ENCODE results near the gene NR5A2.

NR5A2 gene

DNA sequence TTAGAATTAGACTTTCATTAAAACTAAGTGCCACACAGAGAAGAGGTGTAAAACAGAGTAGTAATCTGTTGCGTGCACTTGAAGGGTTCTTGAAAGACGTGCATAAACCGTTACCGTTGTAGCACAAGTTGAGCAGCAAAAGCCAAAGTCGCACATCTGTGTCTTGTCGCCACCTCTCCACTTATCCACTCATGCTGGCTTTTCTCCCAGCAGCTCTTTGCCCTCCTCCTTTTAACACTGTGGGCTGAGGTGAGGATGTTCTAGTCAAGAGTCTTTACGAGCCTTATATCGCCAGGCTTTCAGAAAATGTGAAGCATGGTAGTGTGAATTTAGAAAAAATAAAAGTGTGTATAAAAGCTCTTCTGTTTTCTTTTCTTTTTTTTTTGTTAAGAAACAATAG, 48.0 kb downstream of the NR5A2 start:
- no peak for DNase-seq

DNA sequence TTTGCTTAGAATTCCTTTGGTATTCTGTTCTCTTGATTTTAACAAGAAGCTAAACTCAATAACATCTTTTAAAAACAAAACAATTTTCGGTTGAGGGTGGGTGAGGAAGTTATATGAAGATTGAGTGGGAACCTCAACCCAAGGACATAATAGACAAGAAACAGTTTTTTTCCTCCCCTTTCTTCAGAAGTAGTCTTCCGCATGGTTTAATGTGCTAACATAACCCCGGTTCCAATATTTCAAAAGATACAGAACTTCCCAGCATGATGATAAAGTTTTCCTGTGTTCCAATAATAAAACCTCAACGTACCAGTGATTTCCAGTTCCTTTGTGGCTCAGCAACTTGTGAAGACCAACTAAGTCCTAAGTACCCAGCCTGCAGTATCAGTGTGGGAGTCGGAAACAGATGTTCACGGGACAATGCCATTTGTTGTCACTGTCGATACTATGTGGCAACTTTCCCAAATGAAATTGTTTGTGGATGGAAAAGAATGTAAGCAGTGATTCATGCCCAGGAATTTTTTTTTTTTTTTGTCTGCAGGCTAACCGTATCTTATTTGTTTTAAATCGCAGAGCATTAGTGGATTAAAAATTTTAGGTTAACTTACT, 48.5 kb downstream of the NR5A2 start:
- no peak for DNase-seq

DNA sequence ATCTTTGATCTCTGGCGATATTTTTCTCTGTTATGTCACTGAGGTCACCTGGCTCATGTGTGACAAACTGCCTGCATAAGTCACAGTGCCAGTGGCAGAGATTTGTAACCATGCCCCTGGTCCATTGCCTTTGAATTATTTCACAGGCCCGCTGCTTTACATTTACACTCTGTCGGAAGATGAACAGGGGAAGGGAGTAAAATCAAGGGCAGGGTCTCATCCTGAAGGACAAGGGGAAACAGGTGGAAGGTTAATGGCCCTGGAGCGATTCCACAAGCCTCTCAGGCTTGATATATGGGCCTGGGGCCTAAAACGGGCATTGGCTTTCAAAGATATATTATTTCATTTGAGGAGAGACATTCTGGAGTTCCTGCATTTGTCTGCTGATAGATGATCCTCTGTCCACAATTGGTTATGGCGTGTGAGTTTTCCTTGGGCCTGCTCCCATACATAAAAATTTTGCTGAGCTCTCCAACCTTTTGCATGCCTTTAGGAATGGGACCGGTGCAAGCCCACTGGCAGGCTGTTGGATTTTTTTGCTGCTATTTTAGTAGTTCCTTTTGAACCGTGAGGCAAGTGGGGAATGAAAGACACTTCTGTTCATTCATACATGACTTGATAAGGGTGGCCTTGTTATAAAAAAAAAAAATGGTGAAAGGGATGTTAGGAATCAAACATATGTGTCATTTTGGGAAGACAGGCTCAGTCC, 51.9 kb downstream of the NR5A2 start:
- DNase-seq: no peak

DNA sequence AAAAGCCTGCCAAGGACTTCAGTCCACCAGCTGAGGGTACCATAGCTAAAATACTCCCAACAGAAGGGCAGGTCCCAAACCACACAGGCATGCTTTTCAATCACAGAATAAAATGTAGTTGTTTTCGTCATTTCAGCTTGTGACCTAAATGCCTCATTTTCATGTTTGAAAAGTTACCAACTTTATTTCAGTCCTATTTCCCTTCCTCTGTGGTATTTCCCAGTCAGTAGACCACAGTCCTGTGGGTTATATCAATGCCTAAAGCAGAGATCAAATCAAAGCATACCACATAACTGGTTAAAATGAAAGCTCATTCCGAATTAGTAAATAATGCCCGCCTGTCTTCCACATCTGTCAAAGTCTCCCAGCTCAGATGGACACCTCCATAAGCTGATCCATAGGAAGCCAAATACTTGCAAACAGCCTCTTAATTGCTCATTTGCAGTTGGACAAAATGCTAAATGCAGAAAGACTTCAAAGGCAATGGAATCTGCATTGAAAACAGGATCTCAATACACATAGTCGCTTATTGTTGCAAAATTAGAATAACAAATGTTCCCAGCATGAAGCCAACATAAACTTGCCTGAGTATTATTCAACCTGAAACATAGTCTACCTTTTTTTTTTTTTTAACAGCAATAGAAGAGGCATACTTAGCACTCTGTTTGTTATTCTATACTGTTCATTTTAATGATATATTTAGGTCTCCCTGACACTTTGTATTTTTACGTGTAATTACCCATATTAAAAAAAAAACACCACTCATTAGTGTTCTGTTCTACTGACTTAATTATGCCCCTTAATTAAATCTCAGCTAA, 53.9 kb downstream of the NR5A2 start:
- no peak for DNase-seq

DNA sequence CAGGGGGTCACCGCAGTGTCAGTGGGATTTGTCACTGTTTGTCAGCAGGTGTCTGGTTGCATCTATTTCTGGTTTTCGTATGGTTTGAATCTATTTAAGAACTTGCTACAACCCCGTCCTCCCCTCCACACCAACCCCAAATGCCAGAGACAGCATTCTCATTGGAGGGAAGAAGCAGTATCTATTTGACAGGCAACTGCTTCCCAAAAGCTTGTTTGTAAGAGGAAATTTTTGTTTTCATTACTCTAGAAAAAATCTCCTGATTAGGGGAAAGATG, 54.4 kb downstream of the NR5A2 start:
- no peak for DNase-seq

DNA sequence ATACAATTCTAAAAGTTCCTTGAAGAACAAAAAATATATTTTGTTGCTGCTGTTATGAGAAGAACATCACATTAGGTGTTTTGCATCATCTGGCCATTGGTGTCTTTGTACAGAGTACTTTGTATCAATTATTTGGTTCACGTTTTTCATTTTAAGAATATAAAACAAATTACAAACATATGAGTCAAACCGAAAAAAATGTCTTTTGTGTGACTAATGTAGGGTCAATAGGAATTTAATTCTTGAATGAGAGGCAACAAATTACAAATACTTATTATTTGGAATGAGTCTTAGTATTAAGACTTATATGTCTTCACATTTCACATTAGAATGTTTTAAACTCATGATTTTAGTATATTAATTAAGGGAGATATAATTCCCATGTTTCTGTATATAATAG, 54.8 kb downstream of the NR5A2 start:
- no peak for DNase-seq

DNA sequence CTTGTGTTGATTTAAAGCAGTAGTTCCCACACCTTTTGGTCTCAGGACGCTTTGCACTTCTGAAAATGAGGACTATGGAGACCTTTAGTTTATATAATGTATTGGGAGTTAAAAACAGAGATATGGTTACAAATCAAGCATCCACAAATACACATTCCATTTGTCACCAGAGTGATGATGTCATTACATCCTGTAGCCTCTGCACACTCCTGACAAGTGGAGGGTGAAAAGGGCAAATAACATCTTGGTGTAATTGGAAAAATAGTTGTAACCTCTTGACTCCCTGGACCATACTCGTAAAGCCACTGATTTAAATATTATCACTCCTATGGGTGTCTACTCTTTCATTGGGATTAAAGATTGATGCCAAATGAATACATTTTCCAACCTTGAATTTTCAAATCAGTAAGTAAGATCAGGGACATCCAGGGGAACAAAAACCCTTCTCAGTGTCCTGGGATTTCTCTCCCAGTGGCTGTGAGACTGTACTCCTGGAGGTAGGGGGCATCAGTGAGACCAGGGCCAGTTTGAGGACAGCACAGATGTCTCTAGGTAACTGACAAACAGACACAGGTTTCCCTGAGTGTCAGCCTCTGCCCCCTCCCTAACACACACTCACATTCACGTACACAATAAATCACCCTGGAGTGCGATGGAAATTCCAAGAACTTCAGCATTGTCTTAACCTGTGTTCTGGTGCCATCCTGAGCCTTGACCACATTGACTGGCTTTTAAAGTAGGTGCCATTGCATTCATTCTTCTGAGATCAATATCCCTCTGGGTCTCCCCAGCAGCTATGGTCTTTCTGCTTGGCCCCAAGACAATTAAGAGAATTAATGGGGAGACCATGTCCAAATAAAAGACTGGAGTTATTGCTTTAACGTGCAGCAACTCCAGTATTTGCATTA, 63.0 kb downstream of the NR5A2 start:
- DNase-seq: no peak

DNA sequence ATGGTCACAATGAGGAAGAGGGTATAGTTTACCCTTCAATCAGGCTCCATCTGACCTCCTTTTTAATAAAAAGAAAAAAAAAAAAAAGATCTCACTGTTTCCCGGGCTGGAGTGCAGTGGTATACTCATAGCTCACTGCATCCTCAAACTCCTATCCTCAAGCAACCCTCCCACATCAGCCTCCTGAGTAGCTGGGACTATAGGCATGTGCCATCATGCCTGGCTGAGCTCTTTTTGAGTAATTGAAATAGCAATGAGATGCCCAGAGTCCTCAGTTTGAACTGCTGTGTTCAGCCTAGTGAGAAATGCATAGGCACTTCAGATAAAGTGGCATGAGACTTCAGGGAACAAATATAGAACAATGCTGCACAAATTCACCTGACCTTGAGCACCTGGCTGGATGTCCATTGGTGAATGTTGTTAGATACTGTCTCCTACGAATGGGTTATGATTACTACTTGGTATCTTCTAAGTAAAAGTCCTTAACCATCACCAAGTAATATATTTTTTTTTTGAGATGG, 67.6 kb downstream of the NR5A2 start:
- no peak for DNase-seq

DNA sequence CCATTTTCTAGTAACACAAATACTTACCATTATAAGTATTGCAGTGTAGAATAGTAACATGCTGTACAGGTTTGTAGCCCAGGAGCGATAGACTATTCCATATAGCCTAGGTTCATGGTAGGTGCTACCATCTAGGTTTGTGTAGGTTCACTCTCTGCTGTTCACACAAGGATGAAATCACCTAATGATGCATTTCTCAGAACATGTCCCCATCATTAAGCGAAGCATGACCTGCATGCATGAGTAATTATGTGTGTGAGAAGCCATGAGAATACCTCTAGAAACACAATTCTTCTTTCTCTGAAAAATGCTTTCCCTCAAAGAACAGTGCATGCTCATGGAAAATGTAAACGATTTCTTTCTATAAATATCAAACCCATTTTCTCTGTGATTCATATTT, 69.3 kb downstream of the NR5A2 start:
- DNase-seq: no peak

DNA sequence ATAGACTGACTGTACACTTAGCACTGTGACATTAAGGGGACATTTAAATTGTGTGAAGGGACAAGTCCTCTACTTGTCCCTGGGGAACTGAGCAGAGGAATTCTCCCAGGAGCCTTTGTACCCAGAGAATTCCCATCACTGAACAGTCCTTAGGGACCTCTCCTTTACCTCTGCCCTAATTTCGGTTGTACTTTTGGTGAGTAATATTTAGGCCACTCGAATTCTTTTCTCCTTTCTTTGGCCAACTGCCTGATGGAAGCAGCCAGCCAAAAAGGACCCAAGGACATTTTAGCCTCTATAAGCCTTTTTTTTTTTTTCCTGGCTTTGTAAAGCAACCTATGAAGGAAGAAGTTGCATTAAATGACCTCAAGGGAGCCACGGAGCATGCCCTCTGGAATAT, 71.5 kb downstream of the NR5A2 start:
- no peak for DNase-seq

DNA sequence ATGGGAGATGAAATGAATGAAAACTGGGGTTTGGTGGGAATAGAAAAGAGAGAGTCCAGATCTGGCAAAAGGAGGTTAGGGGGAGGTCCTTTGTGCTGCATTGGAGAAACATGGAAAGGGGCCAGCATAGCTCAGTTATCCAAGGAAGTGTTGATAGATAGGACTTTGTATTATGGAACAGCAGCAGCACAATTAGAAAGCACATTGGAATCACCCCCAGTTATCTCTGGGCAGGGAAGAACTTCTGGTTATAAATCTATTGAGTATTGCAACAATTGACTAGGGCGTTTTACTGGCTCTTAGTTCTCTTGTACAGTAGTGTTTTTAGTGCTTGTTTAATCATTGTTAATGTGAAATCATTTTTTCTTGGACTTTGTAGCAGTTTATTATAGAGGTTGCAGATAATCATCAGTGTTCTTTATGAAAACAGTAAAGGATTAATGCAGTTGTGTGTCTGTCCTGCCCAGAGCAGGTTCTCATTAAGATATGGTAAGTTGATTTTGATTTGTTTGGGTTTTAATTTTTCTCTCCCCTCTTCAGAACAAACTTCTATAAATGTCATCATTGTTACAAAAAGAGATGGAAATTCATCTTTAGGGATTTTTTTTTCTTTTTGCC, 76.6 kb downstream of the NR5A2 start:
- DNase-seq: no peak

DNA sequence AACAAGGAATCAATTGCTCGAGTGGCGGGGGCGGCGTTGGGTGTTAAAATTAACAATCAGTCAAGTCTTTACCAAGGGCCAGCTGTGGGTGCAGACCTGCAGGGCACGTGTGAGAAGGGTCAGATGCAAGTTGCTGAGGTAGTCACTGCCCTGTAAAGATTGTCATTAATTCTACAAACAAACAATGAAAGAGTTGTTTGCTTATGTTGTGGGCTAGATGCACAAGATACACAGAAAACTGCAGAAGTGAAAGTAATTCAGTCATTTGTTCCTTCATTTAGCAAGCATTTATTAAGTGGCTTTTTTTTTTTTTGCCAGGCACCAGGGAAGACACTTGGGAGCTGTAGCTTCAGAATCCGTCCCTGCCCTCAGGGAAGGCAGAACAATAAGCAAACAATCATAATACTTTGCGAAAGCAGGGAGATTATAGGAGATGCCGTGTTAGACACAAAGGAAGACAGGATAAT, 79.5 kb downstream of the NR5A2 start:
- no peak for DNase-seq

DNA sequence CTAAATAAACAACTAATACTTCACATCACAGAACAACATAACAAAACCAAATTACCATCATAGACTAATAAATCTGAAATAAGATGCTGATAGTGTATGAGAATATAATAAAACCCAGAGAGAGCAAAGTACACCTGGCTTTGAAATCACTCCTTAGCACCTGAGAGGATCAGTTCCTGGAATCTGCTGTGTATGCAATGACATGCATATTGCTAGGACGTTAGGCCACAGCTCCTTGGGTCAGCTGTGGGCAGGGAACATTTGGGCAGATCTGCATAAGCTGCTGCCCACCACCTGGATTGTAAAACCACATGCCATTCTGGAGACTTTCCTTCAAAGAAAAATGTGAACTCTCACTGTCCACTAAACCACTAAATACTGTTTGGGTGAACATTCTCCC, 81.1 kb downstream of the NR5A2 start:
- no peak for DNase-seq

DNA sequence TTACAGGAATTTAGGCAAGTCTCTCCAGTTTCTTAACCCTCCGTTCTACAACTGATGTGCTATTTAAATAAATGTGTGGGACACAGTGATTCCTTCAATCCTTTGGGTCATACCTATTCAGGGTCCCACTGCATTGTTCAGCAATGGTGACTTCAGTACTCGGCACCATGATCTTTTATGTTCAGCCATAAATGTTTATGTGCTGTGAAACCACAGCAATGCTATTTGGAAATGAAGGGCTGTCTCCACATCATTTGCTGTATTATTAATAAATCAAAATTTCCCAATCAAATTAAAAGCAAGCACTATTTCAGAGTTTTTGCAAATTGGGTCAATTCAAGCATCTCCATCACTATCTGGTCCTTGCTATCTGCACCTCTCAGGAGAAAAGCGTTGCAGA, 84.8 kb downstream of the NR5A2 start:
- DNase-seq: no peak

DNA sequence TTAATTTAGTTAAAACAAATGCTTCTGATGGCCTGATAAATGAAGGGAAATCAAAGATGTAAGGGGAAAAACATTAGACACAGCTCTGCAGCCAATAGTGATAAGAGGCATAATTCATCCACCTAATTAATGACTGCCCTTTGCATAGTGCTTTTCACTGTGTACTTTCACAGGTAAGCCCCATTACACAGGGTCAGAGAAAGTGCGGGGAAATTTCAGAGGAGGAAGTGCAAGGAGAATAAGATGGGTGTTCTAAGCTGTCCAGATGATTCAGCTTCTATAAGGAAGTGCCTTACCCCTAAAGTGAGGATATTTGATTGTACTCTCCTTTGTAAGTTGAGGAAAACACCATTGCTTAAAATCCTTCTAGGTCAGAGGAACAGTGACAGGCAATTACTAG, 88.0 kb downstream of the NR5A2 start:
- DNase-seq: no peak

DNA sequence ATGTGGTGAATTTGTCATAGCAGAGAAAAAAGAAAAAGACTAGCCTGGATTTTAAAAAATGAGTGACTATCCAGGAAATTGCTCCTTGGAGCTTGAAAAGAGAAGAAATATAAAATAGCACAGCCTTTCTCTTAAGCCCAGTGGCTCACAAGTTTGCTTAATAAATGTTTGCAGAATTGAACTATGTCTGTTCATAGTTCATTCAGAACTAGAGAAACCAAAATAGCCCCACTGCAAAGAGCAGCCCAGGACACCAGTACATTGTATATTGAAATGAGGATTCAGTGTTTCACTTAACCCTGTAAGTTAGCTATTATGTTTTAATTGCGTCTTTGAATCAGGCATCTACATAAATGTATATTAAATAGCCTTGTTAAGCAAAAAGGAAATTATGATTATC, 88.8 kb downstream of the NR5A2 start:
- DNase-seq: no peak

DNA sequence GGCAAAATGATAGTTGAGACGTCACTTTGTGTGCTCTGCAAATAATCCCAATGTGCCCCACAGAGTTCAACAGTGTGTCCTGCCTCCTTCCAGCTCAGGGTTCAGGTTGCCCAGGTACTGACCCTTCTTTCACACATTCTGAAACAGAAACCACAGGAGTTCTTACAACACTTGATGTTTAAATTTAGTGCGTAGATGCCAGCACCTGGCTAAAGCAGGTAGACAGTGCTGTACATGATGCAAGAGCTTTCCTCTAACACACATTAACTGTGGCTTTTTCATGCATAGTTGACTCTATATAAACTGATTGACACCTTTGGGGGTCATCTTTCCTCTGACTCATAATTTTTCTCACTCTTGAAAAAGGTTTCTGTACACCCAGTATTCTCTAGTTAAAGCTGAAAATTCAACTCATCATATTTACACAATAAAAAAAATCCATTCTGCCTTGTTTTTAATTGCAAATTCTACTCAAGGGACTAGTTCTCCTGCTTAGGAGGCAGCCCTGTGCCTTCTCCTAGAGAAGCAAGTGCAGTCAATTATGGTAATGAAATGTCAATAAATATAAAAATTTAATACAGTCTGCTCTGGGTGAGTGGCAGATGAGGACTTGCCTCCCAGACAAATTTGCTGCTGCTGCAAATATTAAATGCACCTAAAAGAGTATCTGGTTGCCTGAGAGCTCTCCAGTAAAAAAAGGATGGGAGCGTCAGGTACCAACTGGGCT, 91.4 kb downstream of the NR5A2 start:
- no peak for DNase-seq

DNA sequence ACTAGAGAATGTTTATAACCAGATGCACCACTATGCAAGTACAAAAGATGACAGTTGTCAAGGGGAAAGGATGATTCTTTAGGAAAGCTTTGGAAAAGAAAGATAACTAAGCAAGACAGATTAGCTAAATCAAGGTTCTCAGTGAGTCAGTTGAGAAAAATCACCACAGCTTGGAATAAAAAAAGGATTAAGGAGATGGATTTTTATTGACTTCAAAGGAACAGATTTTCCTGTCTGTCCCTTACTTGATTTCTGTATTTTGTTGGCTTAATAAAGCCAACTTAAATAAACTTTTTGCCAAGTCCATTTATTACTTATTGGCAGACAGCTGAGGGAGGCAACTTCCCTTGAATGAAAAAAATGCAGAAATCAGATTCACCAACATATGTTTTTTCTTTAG, 93.9 kb downstream of the NR5A2 start:
- DNase-seq: no peak

DNA sequence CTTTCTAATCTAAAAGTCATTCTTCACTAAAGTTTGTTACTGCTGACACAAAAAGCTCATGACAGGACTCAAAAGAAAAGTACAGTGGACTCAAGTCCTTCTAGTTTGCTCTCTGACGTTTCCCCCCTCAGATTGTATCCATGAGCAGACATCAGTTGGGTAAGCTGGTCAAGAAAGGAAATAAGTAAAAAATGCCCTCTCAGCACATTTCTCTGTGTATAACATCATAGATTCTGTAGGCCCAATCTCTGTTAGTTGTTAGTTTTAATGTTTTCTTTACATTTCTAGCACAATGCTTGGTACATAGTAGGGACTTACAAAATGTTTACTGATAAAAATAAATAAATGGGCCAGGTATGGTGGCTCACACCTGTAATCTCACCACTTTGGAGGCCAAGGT, 96.8 kb downstream of the NR5A2 start:
- no peak for DNase-seq

DNA sequence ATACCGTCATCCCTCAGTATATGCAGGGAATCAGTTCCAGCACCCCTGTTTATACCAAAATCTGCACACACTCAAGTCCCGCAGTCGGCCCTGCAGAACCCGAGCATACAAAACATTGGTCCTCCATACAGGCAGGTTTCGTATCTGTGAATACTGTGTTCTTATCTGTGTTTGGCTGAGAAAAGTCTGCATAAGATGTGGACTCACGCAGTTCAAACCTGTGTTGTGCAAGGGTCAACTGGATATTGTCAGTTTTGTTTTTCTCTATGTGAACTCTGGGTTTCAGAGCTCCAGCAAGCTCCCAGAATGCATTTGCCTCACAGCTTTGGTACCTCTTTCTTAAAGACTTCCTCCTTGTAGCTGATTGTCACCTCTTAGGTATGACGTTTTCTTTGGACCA, 100.6 kb downstream of the NR5A2 start:
- no peak for DNase-seq

DNA sequence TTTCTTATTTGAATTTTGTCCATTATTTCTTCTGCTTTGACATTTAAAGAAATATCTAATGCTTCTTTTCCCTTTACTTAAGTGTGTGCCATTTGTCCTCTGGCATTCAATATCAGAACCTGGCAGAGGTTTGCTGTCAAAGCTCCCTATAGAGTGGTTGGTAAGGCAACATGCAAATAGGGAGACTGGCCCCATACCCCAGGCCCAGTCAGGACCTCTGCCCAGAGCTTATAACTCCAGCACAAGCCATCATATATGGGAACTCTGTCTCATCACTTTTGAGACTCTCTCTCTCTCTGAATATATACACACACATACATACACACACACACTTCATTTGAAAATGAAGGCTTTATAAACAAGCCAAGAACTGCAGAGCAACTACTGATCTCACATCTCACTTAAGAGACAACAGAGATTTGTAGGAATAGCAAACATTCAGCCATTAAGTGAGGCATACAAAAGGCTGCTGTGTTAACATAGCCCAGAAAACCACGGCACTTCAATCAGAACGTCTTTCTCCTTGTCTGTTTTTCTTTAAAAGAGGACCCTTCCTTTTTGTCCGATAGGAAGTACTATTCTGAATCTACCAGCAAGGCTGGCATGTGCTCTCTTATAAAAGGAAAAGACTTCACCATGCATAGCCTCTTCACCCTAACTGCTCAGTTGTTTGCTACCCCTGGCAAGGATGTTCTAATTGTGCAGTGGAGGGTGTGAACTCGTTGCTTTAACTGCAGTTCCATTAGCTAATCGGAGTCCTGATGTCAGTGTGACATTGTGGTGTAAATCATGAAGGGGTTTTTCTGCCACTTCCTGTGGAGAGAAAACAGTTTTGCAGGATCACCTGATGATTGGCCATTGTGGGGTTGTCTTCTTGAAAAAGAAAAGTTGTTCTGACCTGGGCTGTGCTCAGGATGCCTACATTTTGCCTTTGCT, 101.7 kb downstream of the NR5A2 start:
- peak; percentile 13 for DNase-seq

Measured in NCI-H2029 treated with DMSO at 0.1 percent for 48 hours (cell line).